ENCODE results near the gene FUNDC1. TPM values are rescaled to one million over a fixed set of nuclear protein-coding genes. Genes with fewer than 3 reads are reported as not detected.
"Not testable (repeated sequence)": the region's sequence is repeated elsewhere in the genome, so short reads cannot be mapped to it uniquely, and the experiment has no call there.

FUNDC1 gene
- total RNA-seq, 1 donor = 15.5 TPM

DNA sequence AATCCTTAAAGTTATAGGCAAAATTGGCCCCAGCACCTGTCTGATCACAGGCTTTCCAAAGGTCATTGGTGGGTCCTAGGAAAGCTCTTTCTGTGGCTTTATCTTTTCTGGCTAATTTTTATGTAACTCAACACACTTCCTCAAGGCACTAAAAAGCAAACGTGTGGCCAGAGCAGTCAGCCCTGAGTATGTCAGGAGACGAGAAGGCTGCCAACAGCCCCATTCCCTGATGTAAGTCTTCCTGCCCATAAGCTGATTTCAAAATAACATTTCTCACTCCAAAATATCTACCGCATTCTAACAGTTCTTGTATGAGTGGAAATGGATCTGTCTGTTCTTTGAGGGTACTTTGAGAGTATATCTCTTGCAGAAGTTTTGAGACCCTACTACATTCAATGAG, 25.5 kb upstream of the FUNDC1 start:
- H3K4me3 ChIP-seq (ENCODE audit: low read depth, low read length) = no peak overlapping the region
- DNase-seq (ENCODE audit: low read depth) = no peak
- TF ChIP-seq, protein P1, sequence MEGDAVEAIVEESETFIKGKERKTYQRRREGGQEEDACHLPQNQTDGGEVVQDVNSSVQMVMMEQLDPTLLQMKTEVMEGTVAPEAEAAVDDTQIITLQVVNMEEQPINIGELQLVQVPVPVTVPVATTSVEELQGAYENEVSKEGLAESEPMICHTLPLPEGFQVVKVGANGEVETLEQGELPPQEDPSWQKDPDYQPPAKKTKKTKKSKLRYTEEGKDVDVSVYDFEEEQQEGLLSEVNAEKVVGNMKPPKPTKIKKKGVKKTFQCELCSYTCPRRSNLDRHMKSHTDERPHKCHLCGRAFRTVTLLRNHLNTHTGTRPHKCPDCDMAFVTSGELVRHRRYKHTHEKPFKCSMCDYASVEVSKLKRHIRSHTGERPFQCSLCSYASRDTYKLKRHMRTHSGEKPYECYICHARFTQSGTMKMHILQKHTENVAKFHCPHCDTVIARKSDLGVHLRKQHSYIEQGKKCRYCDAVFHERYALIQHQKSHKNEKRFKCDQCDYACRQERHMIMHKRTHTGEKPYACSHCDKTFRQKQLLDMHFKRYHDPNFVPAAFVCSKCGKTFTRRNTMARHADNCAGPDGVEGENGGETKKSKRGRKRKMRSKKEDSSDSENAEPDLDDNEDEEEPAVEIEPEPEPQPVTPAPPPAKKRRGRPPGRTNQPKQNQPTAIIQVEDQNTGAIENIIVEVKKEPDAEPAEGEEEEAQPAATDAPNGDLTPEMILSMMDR (IDR thresholded peaks at IDR 0.05; ENCODE audit: insufficient read depth, low read depth, low read length) = no peak

DNA sequence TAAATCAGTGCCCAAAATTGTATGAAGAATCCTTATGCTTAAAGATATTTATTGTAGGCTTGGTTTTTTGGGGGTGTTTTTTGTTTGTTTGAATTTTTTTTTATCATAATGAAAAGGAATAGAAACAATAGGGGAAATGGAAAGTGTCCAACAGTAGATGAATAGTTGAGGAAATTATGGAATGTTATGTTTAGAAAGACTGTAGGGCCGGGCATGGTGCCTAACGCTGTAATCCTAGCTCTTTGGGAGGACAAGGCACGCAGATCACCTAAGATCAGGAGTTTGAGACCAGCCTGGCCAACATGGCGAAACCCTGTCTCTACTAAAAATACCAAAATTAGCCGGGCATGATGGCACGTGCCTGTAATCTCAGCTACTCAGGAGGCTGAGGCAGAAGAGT, 19.2 kb upstream of the FUNDC1 start:
- not testable (repeated sequence) for H3K4me3 ChIP-seq (ENCODE audit: low read depth, low read length); DNase-seq (ENCODE audit: low read depth)

DNA sequence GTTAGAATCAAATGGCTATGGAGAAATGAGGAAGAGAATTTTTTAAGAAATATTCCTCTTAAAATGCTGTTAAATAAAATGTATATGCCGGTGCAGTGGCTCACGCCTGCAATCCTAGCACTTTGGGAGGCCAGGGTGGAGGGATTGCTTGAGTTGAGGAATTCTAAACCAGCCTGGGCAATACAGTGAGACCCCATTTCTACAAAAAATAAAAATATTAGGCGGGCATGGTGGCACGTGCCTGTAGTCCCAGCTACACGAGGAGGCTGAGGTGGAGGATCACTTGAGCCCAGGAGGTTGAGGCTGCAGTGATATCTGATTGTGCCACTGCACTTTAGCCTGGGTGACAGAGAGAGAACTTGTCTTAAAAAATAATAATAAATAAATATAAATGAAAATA, 7.9 kb upstream of the FUNDC1 start:
- TF ChIP-seq, protein P1 (IDR thresholded peaks at IDR 0.05; ENCODE audit: insufficient read depth, low read depth, low read length) = no peak
- H3K4me3 ChIP-seq (ENCODE audit: low read depth, low read length) = no peak overlapping the region
- DNase-seq (ENCODE audit: low read depth) = no peak

DNA sequence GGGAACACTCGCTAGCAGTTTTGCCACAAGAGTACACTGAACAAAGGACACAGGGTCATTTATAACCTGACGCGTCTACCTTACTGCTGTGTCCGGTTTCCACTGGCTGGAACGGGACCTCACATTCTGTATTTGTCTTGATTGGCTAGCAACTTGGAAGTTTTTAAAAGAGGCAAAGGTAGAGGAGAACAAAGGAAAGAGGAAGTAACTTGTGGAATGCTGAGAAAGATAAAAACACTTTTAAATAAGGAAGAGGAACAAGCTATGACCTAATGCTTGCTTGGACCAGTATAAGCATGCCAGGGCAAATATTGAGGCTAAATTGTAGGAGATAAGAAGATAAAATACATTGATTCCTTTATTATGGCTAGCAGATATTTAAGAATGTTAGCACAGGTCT, 2.8 kb upstream of the FUNDC1 start:
- not testable (repeated sequence) for DNase-seq (ENCODE audit: low read depth)

DNA sequence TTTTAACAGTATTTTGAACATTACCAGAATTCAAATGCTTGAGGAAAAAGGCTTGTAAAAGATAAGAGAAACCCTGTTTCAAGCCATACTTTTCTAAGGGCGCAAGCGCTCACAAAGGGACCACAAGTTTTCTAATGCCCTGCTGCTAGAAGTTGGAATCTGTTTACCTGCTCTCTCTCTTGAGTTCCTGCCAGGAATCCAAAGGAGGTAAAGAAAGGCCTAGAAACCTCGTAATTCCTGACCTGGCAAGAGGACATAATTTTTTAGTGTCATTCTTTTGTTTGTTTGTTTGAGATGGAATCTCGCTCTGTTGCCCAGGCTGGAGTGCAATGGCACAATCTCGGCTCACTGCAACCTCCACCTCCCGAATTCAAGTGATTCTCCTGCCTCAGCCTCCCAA, 1.4 kb upstream of the FUNDC1 start:
- TF ChIP-seq, protein P1 (IDR thresholded peaks at IDR 0.05; ENCODE audit: insufficient read depth, low read depth, low read length) = no peak
- no peak overlapping the region for H3K4me3 ChIP-seq (ENCODE audit: low read depth, low read length)
- no peak for DNase-seq (ENCODE audit: low read depth)

More for the DNA sequence above, 2.8 kb upstream of the FUNDC1 start:
- H3K4me3 ChIP-seq (ENCODE audit: low read depth, low read length) = not testable (repeated sequence)

DNA sequence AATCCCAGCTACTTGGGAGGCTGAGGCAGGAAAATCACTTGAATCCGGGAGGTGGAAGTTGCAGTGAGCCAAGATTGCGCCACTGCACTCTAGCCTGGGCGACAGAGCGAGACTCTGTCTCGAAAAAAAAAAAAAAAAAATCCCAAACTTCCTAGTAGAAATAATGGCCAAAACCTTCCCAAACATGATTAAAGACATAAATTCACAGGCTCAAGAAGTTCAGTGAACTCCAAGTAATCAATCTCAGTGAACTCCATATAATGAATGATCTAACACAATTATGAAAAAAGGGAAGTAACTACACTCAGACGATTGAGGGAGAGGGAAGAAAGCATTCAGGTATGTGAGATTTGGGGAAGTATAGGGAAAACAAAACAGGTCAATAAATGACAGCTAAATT, 6.5 kb downstream of the FUNDC1 start:
- TF ChIP-seq, protein P1 (IDR thresholded peaks at IDR 0.05; ENCODE audit: insufficient read depth, low read depth, low read length) = no peak
- DNase-seq (ENCODE audit: low read depth) = no peak
- no peak overlapping the region for H3K4me3 ChIP-seq (ENCODE audit: low read depth, low read length)

DNA sequence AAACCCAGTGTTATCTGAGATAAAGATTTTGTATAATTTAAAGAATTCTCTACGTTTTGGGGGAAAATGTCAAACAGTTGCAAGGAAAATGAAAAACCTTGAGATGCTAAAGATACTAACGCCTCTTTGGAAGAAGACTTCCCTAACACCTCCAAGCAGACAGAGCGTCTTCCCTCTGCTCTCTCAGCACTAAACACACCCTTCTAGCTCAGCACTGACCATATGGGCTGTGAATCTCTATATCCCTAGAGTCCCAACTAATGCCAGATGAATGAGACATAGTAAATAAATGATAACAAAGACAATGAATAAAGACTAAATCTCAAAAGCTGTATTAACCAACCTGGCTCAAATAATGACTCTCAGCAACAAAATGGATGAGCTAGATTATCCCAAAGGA, 13.3 kb downstream of the FUNDC1 start:
- DNase-seq (ENCODE audit: low read depth) = no peak
- no peak overlapping the region for H3K4me3 ChIP-seq (ENCODE audit: low read depth, low read length)
- TF ChIP-seq, protein P1 (IDR thresholded peaks at IDR 0.05; ENCODE audit: insufficient read depth, low read depth, low read length) = no peak

DNA sequence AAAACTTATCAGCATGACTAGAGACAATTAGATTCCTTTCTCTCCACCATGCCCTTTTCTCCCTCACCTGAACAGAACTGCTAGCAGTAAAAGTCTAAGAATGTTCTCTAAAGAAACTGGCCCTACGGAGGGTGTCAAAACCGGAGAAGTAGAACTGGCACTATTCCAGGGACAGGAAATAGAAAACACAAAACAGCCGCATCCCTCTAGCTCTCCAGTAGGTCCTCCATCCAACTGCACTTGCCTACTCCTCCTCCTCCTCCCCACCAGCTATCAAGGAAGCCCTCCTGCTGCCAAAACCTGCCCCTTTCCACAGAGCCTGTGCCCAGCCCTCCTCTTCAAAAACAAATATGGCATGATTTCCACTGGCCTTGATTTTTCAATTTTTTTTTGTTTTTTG, 28.4 kb downstream of the FUNDC1 start:
- TF ChIP-seq, protein P1 (IDR thresholded peaks at IDR 0.05; ENCODE audit: insufficient read depth, low read depth, low read length) = no peak
- DNase-seq (ENCODE audit: low read depth) = no peak
- H3K4me3 ChIP-seq (ENCODE audit: low read depth, low read length) = no peak overlapping the region
